GM20431 (cell line): ENCODE measurements around the gene ZFTA.
"Not testable (repeated sequence)": the region's sequence is repeated elsewhere in the genome, so short reads cannot be mapped to it uniquely, and the experiment has no call there.

ENCODE experiments used
- in situ Hi-C: fragments of 300-500 bp; cut with MseI, MboI; formaldehyde crosslinking; loops from one replicate; pipeline ENCODE4 v1.15.0; 2020; ENCODE audit warnings: low sequenced_read_pairs; ENCODE audit not compliant: unreplicated experiment

The ZFTA gene

DNA sequence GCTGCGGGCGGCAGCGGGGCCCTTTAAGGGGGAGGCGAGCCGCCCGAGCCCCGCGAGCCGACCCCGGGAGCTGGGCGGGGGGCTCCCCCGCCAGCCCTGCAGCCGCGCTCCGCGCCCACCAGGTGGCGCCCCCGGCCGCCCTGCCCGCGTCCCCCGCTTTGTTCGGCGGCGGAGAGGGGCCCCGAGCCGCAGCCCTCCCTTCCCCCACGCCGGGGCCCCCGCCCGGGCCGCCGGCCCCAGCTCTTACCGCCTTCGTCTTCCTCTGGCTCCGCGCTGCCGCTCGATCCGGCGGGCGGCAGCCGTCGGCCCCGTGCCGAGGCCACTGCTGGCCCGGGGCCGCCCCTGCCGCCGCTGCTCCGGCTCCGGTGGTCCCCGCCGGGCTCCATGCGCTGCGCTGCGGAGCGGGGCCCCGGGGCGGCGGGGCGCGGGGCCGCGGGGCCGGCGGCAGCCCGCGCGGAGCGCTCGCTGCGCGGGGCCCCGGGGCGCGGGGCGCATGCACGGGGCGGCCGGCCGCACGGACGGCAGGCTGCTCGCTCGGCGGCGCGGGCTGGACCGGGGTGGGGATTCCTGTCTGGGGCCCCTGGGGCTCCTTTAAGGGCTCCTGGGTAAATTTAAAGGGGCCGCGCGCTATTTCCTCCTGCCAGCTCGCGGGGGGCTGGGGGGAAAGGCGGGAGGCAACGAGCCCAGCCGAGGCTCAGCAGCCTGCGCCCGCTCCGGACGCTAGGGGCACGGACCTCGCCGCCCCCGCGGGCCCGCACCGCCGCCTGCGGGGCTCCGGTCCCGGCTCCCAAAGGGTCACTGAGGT is at the start of gene ZFTA:
Gene ZFTA (minus strand): TSS at position 539 of the 805 bp plus-strand sequence. CDS start 153 bp downstream, at position 386.
- in situ Hi-C loops: no loop called here

DNA sequence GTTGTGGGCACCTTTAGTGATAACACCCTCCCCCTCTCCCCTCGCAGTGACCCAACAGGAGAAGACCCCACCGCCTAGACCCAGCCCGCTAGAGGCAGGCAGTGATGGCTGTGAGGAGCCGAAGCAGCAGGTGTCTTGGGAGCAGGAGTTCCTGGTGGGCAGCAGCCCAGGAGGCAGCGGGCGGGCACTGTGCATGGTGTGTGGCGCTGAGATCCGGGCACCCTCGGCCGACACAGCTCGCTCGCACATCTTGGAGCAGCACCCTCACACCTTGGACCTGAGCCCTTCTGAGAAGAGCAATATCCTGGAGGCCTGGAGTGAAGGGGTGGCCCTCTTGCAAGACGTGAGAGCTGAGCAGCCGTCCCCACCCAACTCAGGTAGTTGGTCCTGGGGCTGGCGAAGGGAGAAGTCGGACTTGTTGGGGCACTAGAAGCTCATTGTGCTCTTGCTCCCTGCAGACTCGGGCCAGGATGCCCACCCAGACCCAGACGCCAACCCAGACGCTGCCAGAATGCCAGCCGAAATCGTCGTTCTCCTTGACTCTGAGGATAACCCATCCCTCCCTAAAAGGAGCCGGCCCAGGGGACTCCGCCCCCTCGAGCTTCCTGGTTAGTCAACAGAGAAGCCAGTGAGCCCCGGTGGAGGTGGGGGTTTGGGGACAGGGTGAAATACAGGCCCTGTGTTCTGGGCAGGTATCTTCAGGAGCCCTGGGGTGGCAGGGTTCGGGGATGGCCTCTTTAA is 49.4 kb upstream of the ZFTA start:
- in situ Hi-C loops: no loop called here

DNA sequence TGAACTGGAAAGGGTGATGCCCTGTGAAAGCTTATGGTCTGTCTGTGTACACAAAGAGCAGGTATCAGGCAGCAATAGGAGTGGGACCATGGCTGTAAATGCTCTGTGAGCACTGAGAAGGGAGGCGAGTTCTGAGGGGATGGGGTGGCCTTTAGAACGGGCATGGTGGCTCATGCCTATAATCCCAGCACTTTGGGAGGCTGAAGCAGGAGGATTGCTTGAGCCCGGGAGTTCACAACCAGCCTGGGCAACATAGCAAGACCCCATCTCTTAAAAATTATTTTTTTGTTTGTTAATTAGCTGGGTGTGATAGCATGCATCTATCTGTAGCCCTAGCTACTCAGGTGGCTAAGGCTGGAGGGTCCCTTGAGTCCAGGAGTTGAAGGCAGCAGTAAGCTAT is 48.2 kb upstream of the ZFTA start:
- in situ Hi-C loops: no loop called here

DNA sequence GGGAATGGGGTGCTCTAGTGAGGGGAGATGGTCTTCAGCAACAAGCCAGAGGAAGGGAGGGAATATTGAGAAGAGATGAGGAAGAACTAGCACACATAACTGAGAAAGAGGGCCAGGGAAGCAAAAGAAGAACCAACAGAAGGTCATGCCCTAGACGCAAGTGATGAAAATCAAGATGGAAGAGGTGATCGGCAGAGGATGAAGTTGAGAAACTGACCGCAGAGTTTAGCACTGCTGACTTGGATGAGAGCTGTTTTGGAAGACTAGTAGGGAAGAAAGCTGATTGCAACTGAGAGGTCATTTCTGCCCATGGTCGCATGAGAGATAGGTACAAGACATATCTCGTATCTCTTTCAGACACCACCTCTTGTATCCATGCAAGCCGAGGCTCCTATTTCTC is 47.6 kb upstream of the ZFTA start:
- in situ Hi-C loops: no loop called here

DNA sequence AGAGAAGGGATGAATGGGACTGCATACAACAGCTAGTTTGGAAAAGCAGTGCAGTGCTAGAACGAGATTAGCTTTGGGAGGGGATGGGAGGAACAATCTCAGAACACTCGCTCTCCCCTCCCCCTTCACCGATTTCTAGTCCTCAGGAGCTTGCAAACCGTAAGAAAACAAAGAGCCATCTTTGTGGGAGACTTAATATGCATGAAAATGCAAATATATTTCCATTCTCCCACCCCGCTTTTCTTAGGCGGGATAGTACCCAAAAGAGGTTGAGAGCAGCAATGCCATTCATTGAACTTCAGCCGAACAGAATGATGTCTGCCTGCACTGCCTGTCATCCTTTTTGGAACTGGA is 45.8 kb upstream of the ZFTA start:
- in situ Hi-C loops: no loop called here

DNA sequence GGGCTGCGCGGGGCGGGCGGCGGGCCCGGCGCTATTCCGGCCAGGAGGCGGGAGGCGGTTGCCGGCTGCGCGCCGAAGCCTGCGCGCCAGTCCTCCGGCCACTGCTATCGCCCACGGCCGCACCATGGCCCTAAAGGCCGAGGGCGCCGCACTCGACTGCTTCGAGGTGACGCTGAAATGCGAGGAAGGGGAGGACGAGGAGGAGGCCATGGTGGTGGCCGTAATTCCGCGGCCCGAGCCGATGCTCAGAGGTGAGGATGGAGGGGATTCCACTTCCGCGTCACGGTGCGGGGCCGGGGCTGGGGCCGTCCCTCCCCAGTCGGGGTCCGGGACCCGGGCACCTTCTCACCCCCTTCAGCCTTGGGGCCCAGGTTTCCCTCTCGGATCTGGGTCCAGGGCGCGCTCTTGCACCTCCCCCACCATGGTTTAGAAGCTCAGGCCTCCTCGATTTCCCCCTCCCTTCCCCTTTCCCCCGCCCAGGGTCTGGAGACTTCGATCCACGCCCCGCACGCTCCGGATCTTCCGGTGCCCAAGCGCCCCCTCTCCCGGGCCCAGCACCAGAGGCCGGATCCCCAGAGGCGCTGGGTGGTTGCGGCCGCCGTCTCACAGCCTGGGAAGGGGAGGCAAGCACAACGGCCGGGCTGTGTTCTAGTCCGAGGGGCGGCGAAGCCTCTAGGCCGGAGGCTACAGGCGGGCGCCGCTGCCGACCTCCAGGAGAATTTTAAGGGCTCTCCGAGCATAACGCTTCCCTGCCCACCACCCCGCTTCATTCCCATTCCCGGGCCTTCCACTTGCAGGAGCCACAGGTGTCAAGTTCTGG is 45.2 kb upstream of the ZFTA start:
- in situ Hi-C loops: no loop called here

DNA sequence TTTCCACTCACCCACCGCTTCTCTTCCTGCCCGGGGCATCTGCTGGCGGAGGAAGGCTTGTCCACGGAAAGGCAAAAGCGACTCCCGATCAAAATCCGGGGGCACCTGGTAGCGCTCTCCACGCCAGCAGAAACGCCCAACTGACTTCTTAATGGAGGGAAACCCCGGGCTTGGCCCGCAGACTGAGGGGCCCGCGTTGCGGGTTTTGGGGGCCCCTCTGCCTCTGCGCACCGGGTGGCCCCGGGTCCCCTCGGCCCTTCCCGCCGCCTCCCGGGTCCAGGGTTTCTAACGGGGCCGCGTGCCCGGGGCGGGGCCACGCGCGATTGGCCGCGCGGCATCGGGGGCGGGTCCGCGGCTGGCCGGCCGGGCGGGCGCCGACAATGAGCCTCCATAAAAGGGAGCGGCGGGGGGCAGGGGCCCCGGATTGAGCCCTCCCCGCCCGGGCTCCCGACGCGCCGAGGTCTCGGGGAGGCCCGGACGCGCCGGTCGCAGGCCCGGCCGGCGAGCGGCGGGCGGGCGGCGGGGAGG is 44.5 kb upstream of the ZFTA start, which contains the start of gene SPINDOC:
Gene SPINDOC (plus strand): TSS at position 422 of the 528 bp plus-strand sequence. CDS start 231 bp downstream, outside the sequence.
- in situ Hi-C loops: no loop called here

DNA sequence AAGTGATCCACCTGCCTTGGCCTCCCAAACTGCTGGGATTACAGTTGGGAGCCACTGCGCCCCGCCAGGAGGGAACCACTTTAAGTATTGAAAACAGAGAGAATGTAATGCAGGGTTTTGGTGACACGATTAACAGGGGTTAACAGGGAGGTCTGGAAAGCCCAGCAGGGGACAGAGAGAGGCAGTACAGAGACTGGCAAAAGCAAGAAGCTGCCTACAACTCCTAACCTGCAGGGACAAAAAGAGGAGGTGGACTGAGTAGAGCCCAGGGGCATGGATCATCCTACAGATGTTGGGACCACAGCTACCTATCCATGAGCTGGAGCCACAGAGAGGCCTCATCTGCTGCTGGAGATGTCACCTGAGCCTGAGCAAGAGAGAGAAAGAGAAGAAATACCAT is 42.9 kb upstream of the ZFTA start:
- in situ Hi-C loops: no loop called here

DNA sequence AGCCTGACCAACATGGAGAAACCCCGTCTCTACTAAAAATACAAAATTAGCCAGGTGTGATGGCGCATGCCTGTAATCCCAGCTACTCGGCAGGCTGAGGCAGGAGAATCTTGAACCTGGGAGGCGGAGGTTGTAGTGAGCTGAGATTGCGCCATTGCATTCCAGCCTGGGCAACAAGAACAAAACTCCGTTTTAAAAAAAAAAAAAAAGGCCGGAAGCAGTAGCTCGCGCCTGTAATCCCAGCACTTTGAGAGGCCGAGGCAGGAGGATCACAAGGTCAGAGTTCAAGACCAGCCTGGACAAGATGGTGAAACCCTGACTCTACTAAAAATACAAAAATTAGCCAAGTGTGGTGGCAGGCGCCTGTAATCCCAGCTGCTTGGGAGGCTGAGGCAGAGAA is 41.8 kb upstream of the ZFTA start:
- in situ Hi-C loops: not testable (repeated sequence)

DNA sequence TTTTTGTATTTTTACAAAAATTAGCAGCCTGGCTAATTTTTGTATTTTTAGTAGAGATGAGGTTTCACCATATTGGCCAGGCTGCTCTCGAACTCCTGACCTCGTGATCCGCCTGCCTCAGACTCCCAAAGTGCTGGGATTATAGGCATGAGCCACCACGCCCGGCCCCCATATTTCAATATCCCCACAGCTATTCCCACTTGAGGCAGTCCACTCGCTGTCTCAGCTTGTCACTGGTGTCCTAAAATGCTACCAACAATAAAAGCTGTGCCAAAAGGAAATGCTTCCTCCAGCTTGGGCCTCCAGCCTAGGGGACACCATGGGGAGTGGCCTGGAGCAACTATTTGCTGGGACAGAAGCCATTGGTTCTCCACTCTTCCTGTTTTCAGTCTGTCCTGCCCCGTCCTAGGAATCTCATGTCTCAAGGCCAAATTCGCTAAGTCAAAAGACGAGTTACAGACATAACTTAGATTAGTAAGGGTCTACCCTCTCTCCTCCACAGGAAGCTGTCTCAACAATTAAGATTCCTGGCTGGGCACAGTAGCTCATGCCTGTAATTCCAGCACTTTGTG is 37.4 kb upstream of the ZFTA start:
- in situ Hi-C loops: no loop called here

DNA sequence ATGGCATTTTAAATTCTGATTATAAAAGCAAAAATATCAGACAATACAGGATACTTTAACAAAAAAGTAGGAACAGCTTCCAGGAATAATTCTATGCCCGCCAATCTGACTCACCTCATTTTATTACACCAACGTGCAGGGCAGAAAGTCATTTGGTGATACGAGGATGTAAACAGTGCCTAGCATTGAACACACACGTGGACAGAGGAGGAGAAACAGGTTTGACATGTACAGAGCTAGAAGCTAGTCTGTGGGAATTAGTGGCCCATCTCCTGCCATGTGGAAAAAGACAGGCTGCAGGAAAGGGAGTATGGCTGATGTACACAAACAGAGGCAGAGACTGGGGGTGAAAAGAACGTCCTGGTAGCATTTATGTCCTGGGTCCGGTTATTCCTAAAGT is 35.7 kb upstream of the ZFTA start:
- in situ Hi-C loops: no loop called here

DNA sequence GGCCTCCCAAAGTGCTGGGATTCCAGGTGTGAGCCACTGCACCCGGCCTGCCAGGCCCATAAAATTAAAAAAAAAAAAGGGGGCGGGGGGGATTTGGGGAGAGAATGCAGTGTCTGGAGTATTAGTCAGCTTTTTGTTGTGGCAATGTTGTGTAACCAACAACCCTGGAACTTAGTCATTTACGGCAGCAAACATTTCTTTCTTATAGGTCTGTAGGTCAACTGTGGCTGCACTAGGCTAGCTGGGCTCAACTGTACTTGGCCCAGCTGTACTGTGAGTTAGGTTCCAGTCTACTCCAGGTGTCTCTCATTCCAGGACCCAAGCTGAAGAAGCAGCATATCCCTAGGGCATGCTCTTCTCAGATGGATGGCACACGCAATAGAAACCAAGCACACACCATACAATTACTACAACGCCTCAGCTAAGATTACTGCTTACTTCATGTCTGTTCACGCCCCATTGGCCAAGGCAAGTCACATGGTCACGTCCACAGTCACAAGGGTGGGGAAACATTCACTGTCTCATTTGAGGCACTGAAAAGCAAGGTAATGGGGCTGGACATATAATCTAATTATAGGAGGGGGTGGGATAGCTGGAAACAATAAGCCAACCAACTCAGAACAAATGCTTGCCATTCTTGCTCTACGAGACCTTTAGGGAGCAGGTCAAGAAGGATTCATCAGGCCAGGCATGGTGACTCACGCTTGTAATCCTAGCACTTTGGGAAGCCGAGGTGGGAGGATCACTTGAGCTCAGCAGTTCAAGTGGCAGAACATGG is 34.3 kb upstream of the ZFTA start:
- in situ Hi-C loops: no loop called here

DNA sequence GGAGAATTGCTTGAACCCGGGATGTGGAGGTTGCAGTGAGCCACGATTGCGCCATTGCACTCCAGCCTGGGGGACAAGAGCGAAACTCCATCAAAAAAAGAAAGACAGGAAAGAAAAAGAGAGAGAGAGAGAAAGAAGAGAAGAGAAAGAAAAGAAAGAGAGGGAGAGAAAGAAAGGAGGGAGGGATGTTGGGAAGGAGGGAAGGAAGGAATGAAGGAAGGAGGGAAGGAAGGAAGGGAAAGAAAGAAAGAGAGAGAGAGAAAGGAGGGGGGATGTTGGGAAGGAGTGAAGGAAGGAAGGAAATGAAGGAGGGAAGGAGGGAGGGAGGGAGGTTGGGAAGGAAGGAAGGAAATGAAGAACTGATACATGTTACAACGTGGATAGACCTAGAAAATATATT is 32.3 kb upstream of the ZFTA start:
- in situ Hi-C loops: no loop called here

DNA sequence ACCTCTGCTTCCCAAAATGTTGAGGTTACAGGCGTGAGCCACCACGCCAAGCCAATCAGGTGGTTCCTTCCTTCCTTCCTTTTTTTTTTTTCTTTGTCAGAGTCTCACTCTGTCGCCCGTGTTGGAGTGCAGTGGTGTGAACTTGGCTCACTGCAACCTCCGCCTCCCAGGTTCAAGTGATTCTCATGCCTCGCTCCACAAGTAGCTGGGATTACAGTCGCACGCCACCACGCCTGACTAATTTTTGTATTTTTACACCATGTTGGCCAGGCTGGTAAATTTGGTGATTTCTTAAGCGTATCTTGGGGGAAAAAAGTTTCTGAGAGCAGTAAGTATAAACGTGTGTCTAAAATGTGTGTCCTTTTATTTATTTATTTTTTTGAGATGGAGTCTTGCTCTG is 26.5 kb upstream of the ZFTA start:
- in situ Hi-C loops: no loop called here

DNA sequence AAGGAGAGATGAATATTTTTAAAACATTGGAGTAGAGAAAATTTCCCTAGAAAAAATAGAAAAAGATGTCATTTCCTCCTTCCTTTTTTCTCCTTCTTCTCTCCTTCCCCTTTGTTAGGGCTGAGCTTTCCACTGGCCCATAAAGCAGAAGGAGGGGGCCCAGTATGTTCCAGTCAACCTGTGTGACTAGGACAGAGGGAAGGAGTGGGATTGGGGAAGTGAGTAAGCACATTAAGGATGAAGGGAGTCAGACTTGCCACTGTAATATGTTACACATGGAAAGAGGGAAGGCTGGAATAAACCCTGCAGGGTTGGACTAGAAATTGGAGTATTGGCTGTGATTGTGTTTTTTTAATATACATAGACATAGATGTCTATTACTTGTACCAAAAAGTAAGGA is 24.6 kb upstream of the ZFTA start:
- in situ Hi-C loops: no loop called here

DNA sequence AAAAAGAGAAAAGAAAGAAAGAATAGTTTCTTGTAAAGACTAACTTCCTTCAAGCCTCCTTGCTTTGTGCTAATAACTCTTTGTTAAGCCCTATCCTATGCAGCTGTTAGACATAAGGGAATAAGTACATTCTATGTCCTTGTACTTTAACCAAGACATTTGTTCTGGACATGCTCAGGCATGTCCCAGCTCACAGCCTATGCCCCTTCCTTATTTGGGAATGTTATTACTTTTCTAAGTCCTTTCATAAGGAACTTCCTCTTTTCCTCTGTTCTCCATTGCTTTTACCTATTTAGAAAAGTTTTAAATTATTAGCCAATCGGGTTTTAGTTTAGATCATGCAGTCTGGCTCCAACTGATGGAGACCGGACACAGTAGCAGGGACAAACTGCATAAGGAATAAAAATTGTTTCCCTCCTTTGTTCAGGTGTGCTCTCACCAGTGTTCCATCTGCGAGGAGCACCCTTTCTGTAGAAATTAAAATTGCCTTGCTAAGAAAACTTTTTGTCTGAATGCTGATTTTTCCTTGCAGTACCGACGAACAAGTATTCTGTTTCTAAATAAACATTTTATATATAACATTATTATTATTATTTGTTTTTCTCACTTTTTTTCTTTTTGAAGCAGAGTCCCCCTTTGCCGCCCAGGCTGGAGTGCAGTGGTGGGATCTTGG is 23.1 kb upstream of the ZFTA start:
- in situ Hi-C loops: no loop called here

DNA sequence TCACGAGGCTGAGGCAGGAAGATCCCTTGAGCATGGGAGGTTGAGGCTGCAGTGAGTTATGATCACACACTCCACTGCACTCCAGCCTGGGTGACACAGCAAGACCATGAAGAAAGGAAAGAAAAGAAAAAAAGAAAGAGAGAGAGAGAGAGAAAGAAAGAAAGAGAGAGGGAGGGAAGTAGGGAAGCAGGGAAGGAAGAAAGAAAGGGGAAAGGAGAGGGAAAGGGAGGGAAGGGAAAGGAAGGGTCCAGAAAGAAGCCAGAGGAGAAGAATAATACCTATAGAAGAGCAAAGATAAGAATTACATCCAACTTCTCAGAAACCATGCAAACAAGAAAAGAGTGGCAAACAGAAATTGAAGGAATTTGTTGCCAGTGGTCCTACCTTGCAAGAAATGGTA is 17.2 kb upstream of the ZFTA start:
- in situ Hi-C loops: no loop called here

DNA sequence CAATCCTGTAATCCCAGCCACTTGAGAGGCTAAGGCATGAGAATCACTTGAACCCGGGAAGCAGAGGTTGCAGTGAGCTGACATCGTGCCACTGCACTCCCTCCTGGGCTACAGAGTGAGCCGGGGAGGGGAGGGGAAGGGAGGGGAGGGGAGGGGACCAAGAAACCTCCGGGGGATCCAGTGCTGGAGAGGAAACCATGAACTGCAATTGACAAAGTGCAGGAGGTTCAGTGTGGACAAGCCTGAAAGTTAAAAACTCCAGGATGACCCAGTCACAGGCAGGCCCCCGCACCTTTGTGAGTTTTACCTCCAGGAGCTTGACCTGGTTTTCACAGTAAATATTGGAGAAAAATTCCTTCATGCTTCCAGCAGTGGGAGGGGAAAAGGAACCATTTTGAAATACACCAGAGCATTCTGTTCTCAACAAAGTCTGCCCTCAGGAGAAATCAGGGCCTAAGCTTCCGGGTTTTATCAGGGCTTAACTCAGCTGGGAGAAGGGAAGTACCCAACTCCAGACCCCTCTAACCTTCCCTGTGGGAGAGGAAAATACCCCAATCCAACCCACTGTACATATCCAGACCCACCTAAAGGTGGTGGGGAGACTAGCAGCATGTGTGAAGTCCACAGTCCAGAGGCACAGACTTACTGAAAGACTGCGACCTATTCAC is 15.5 kb upstream of the ZFTA start:
- in situ Hi-C loops: no loop called here
